ENCODE data around the gene MRPL1. TPM values are rescaled to one million over a fixed set of nuclear protein-coding genes. Genes with fewer than 3 reads are reported as not detected.

Gene MRPL1
- total RNA-seq, 3 donors from 2014 or later = 28.3 to 35.0 (median 29.1) TPM

GRCh38 chr4:77826275-77826674 lies 36.4 kb upstream of the MRPL1 start:
- DNase-seq (no peak), ATAC-seq (no peak)
- Histone ChIP-seq H3K36me3 (ENCODE audit: low read depth) (no peaks in the 10 kb centered on the region), H3K9me3 (no peaks in the 10 kb centered on the region), H3K4me1 (ENCODE audit: low read depth) (peaks cover 2% of the 10 kb centered on the region), H3K4me3 (no peak overlapping the region)
- intact Hi-C loops (cut with DNase I, micrococcal nuclease) = no loop called here
- no peak for TF ChIP-seq CTCF (IDR thresholded peaks at IDR 0.05)

- no peaks in the 10 kb centered on the region for H3K36me3 ChIP-seq (ENCODE audit: low read depth)
- TF ChIP-seq CTCF (IDR thresholded peaks at IDR 0.05) = no peak
- H3K4me1 ChIP-seq (ENCODE audit: low read depth) = no peaks in the 10 kb centered on the region
- DNase-seq (no peak), ATAC-seq (peak; percentile 72)
- H3K9me3 ChIP-seq = no peaks in the 10 kb centered on the region
- intact Hi-C loops (cut with DNase I, micrococcal nuclease) = no loop called here
- no peak overlapping the region for H3K4me3 ChIP-seq
Measured at GRCh38 chr4:77827343-77827742, 35.3 kb upstream of the MRPL1 start.

GRCh38 chr4:77833126-77833724 lies 29.4 kb upstream of the MRPL1 start:
- no peak for DNase-seq
- intact Hi-C loops (cut with DNase I, micrococcal nuclease) = no loop called here
- no peaks in the 10 kb centered on the region for H3K4me1 ChIP-seq (ENCODE audit: low read depth)
- no peaks in the 10 kb centered on the region for H3K9me3 ChIP-seq
- no peak overlapping the region for H3K4me3 ChIP-seq
- no peaks in the 10 kb centered on the region for H3K36me3 ChIP-seq (ENCODE audit: low read depth)
- ATAC-seq = no peak
- TF ChIP-seq CTCF (IDR thresholded peaks at IDR 0.05) = no peak

GRCh38 chr4:77834403-77834802 lies 28.2 kb upstream of the MRPL1 start:
- ATAC-seq = no peak
- no peaks in the 10 kb centered on the region for H3K36me3 ChIP-seq (ENCODE audit: low read depth)
- H3K9me3 ChIP-seq = no peaks in the 10 kb centered on the region
- no peaks in the 10 kb centered on the region for H3K4me1 ChIP-seq (ENCODE audit: low read depth)
- DNase-seq = no peak
- no peak overlapping the region for H3K4me3 ChIP-seq
- TF ChIP-seq CTCF (IDR thresholded peaks at IDR 0.05) = no peak
- intact Hi-C loops (cut with DNase I, micrococcal nuclease) = no loop called here

- no peaks in the 10 kb centered on the region for H3K9me3 ChIP-seq
- ATAC-seq (no peak), DNase-seq (no peak)
- no peaks in the 10 kb centered on the region for H3K4me1 ChIP-seq (ENCODE audit: low read depth)
- no peak overlapping the region for H3K4me3 ChIP-seq
- no peaks in the 10 kb centered on the region for H3K36me3 ChIP-seq (ENCODE audit: low read depth)
- intact Hi-C loops (cut with DNase I, micrococcal nuclease) = no loop called here
- no peak for TF ChIP-seq CTCF (IDR thresholded peaks at IDR 0.05)
Measured at GRCh38 chr4:77843628-77844027, 19.0 kb upstream of the MRPL1 start.

- no peak for DNase-seq
- H3K4me1 ChIP-seq (ENCODE audit: low read depth) = no peaks in the 10 kb centered on the region
Measured at GRCh38 chr4:77844363-77844762, 18.3 kb upstream of the MRPL1 start.

More at GRCh38 chr4:77844363-77844762, 18.3 kb upstream of the MRPL1 start:
- no peak for ATAC-seq
- TF ChIP-seq CTCF (IDR thresholded peaks at IDR 0.05) = no peak
- intact Hi-C loops (cut with DNase I, micrococcal nuclease) = no loop called here
- Histone ChIP-seq H3K4me3 (no peak overlapping the region), H3K36me3 (ENCODE audit: low read depth) (no peaks in the 10 kb centered on the region), H3K9me3 (no peaks in the 10 kb centered on the region)
